Measurements from ENCODE around the gene VWA8.

Gene VWA8

GRCh38 chr13:41563341-41563983 is 397.4 kb downstream of the VWA8 start:
- peaks cover 3% of the 10 kb centered on the region for H3K4me1 ChIP-seq (ENCODE audit: control insufficient read depth, insufficient read depth, low read length)
- H3K9ac ChIP-seq (ENCODE audit: low read length), result no peak overlapping the region
- no peak overlapping the region for H3K4me3 ChIP-seq (ENCODE audit: low read length)
- no peak overlapping the region for H3K27ac ChIP-seq (ENCODE audit: low read depth, low read length)
- H3K27me3 ChIP-seq (ENCODE audit: control insufficient read depth, insufficient read depth, low read length), result no peaks in the 10 kb centered on the region
- no peaks in the 10 kb centered on the region for H3K36me3 ChIP-seq (ENCODE audit: control insufficient read depth, insufficient read depth, low read length)

GRCh38 chr13:41562541-41563178 is 398.2 kb downstream of the VWA8 start:
- peaks cover 3% of the 10 kb centered on the region for H3K4me1 ChIP-seq (ENCODE audit: control insufficient read depth, insufficient read depth, low read length)
- H3K27ac ChIP-seq (ENCODE audit: low read depth, low read length), result no peak overlapping the region
- no peak overlapping the region for H3K9ac ChIP-seq (ENCODE audit: low read length)
- no peaks in the 10 kb centered on the region for H3K27me3 ChIP-seq (ENCODE audit: control insufficient read depth, insufficient read depth, low read length)
- no peaks in the 10 kb centered on the region for H3K36me3 ChIP-seq (ENCODE audit: control insufficient read depth, insufficient read depth, low read length)
- H3K4me3 ChIP-seq (ENCODE audit: low read length), result no peak overlapping the region

GRCh38 chr13:41562083-41562482 is 398.8 kb downstream of the VWA8 start:
- Histone ChIP-seq H3K4me3 (ENCODE audit: low read length) (no peak overlapping the region), H3K27me3 (ENCODE audit: control insufficient read depth, insufficient read depth, low read length) (no peaks in the 10 kb centered on the region), H3K9ac (ENCODE audit: low read length) (no peak overlapping the region), H3K36me3 (ENCODE audit: control insufficient read depth, insufficient read depth, low read length) (no peaks in the 10 kb centered on the region), H3K27ac (ENCODE audit: low read depth, low read length) (no peak overlapping the region), H3K4me1 (ENCODE audit: control insufficient read depth, insufficient read depth, low read length) (peaks cover 3% of the 10 kb centered on the region)

- H3K27me3 ChIP-seq (ENCODE audit: control insufficient read depth, insufficient read depth, low read length), result no peaks in the 10 kb centered on the region
- H3K27ac ChIP-seq (ENCODE audit: low read depth, low read length), result no peak overlapping the region
- peaks cover 3% of the 10 kb centered on the region for H3K4me1 ChIP-seq (ENCODE audit: control insufficient read depth, insufficient read depth, low read length)
- H3K36me3 ChIP-seq (ENCODE audit: control insufficient read depth, insufficient read depth, low read length), result no peaks in the 10 kb centered on the region
- no peak overlapping the region for H3K4me3 ChIP-seq (ENCODE audit: low read length)
- no peak overlapping the region for H3K9ac ChIP-seq (ENCODE audit: low read length)
These were observed 399.7 kb downstream of the VWA8 start for GRCh38 chr13:41561170-41561569.

GRCh38 chr13:41558781-41559560 is 401.9 kb downstream of the VWA8 start:
- Histone ChIP-seq H3K27me3 (ENCODE audit: control insufficient read depth, insufficient read depth, low read length) (no peaks in the 10 kb centered on the region), H3K9ac (ENCODE audit: low read length) (no peak overlapping the region), H3K4me1 (ENCODE audit: control insufficient read depth, insufficient read depth, low read length) (peaks cover 3% of the 10 kb centered on the region), H3K4me3 (ENCODE audit: low read length) (no peak overlapping the region), H3K27ac (ENCODE audit: low read depth, low read length) (no peak overlapping the region), H3K36me3 (ENCODE audit: control insufficient read depth, insufficient read depth, low read length) (no peaks in the 10 kb centered on the region)

GRCh38 chr13:41557719-41558118 is 403.2 kb downstream of the VWA8 start:
- Histone ChIP-seq H3K27me3 (ENCODE audit: control insufficient read depth, insufficient read depth, low read length) (no peaks in the 10 kb centered on the region), H3K4me3 (ENCODE audit: low read length) (no peak overlapping the region), H3K27ac (ENCODE audit: low read depth, low read length) (no peak overlapping the region), H3K4me1 (ENCODE audit: control insufficient read depth, insufficient read depth, low read length) (peaks cover 3% of the 10 kb centered on the region), H3K36me3 (ENCODE audit: control insufficient read depth, insufficient read depth, low read length) (no peaks in the 10 kb centered on the region), H3K9ac (ENCODE audit: low read length) (no peak overlapping the region)

GRCh38 chr13:41554626-41555386 is 406.1 kb downstream of the VWA8 start:
- Histone ChIP-seq H3K27ac (ENCODE audit: low read depth, low read length) (no peak overlapping the region), H3K27me3 (ENCODE audit: control insufficient read depth, insufficient read depth, low read length) (no peaks in the 10 kb centered on the region), H3K36me3 (ENCODE audit: control insufficient read depth, insufficient read depth, low read length) (no peaks in the 10 kb centered on the region), H3K4me1 (ENCODE audit: control insufficient read depth, insufficient read depth, low read length) (no peaks in the 10 kb centered on the region), H3K4me3 (ENCODE audit: low read length) (no peak overlapping the region), H3K9ac (ENCODE audit: low read length) (no peak overlapping the region)

GRCh38 chr13:41554180-41554579 is 406.7 kb downstream of the VWA8 start:
- no peak overlapping the region for H3K9ac ChIP-seq (ENCODE audit: low read length)
- no peaks in the 10 kb centered on the region for H3K4me1 ChIP-seq (ENCODE audit: control insufficient read depth, insufficient read depth, low read length)
- H3K27me3 ChIP-seq (ENCODE audit: control insufficient read depth, insufficient read depth, low read length), result no peaks in the 10 kb centered on the region
- no peak overlapping the region for H3K4me3 ChIP-seq (ENCODE audit: low read length)
- H3K36me3 ChIP-seq (ENCODE audit: control insufficient read depth, insufficient read depth, low read length), result no peaks in the 10 kb centered on the region
- no peak overlapping the region for H3K27ac ChIP-seq (ENCODE audit: low read depth, low read length)

- H3K4me3 ChIP-seq (ENCODE audit: low read length), result no peak overlapping the region
- no peaks in the 10 kb centered on the region for H3K27me3 ChIP-seq (ENCODE audit: control insufficient read depth, insufficient read depth, low read length)
- H3K9ac ChIP-seq (ENCODE audit: low read length), result no peak overlapping the region
- no peak overlapping the region for H3K27ac ChIP-seq (ENCODE audit: low read depth, low read length)
- no peaks in the 10 kb centered on the region for H3K36me3 ChIP-seq (ENCODE audit: control insufficient read depth, insufficient read depth, low read length)
- H3K4me1 ChIP-seq (ENCODE audit: control insufficient read depth, insufficient read depth, low read length), result no peaks in the 10 kb centered on the region
These were observed 408.9 kb downstream of the VWA8 start for GRCh38 chr13:41552031-41552430.

GRCh38 chr13:41550276-41550675 is 410.6 kb downstream of the VWA8 start:
- H3K9ac ChIP-seq (ENCODE audit: low read length), result no peak overlapping the region
- no peaks in the 10 kb centered on the region for H3K27me3 ChIP-seq (ENCODE audit: control insufficient read depth, insufficient read depth, low read length)
- no peak overlapping the region for H3K27ac ChIP-seq (ENCODE audit: low read depth, low read length)
- H3K4me1 ChIP-seq (ENCODE audit: control insufficient read depth, insufficient read depth, low read length), result no peaks in the 10 kb centered on the region
- no peaks in the 10 kb centered on the region for H3K36me3 ChIP-seq (ENCODE audit: control insufficient read depth, insufficient read depth, low read length)
- no peak overlapping the region for H3K4me3 ChIP-seq (ENCODE audit: low read length)

GRCh38 chr13:41549491-41549890 is 411.4 kb downstream of the VWA8 start:
- no peaks in the 10 kb centered on the region for H3K36me3 ChIP-seq (ENCODE audit: control insufficient read depth, insufficient read depth, low read length)
- no peak overlapping the region for H3K27ac ChIP-seq (ENCODE audit: low read depth, low read length)
- no peak overlapping the region for H3K4me3 ChIP-seq (ENCODE audit: low read length)
- no peaks in the 10 kb centered on the region for H3K4me1 ChIP-seq (ENCODE audit: control insufficient read depth, insufficient read depth, low read length)
- no peak overlapping the region for H3K9ac ChIP-seq (ENCODE audit: low read length)
- H3K27me3 ChIP-seq (ENCODE audit: control insufficient read depth, insufficient read depth, low read length), result no peaks in the 10 kb centered on the region

- no peaks in the 10 kb centered on the region for H3K4me1 ChIP-seq (ENCODE audit: control insufficient read depth, insufficient read depth, low read length)
- no peaks in the 10 kb centered on the region for H3K36me3 ChIP-seq (ENCODE audit: control insufficient read depth, insufficient read depth, low read length)
- H3K27me3 ChIP-seq (ENCODE audit: control insufficient read depth, insufficient read depth, low read length), result no peaks in the 10 kb centered on the region
- no peak overlapping the region for H3K27ac ChIP-seq (ENCODE audit: low read depth, low read length)
- H3K9ac ChIP-seq (ENCODE audit: low read length), result no peak overlapping the region
- no peak overlapping the region for H3K4me3 ChIP-seq (ENCODE audit: low read length)
These were observed 412.0 kb downstream of the VWA8 start for GRCh38 chr13:41548910-41549309.
